ENCODE measurements around the gene TMEM171.

Gene TMEM171, protein sequence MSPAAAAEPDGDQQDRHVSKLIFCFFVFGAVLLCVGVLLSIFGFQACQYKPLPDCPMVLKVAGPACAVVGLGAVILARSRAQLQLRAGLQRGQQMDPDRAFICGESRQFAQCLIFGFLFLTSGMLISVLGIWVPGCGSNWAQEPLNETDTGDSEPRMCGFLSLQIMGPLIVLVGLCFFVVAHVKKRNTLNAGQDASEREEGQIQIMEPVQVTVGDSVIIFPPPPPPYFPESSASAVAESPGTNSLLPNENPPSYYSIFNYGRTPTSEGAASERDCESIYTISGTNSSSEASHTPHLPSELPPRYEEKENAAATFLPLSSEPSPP

DNA sequence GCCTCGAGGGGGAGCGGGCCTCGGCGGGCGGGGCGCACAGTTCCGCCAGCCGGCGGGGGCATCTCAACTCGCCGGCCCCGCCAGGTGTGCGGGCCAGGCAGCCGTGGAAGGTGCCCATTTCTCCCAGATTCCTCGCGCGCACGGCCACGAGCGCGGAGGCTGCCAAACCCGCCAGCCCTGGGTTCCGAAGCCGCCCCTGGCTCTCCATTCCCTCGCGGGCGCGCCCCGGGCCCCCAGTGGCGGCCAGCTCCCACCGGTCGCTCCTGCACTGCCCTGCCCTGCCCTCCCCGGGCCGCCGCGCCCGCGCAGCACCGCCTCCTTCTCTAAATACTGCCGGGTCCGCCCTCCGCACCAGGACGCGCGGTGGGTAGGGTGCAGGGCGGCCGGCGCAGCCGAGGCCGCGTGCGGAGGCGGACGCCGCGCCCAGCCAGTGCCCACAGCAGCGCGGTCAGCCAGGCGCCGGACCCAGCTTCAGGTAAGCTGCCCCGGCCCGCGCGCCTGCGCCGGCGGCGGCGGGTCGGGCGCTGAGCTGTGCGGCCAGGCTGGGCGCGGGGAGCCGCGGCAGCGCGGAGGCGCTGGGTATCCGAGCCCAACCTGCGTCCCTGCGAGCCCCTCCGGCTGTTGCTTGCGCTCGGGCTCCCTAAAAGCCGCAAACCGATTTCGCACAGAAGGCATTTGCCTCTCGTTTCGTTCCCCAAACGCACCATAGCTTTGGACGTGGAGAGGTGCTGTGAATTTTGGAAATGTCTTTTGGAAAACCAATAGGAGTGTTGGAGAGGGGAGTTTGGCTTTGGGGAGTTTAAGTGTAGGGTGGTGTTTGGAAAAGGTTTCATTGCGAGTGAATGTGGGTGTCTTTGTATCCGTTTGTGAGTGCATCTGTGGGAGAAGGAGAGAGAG lies at the start of gene TMEM171:
TMEM171 (plus strand) TSS at position 354 of the 897 bp plus-strand sequence. CDS start 2,799 bp downstream, outside the sequence.
- no peak for DNase-seq

DNA sequence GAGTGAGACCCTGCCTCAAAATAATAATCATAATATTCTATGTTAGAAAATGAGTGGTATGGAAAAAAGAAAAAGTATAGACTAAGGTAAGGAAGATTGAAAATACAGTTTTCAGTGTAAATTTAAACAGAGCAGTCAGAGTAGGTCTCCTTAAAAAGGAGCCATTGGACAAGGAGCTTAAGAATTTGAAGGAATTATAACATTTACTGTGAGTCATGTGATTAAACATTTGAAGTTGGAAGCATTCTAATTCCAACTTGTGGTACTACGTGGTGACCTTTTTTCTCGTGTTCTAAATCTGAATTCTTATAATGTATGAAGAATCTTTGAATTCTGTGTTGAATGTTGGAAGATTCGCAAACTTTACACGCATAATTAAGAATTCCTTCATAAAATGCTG lies 39.3 kb upstream of the TMEM171 start:
- no peak for DNase-seq

DNA sequence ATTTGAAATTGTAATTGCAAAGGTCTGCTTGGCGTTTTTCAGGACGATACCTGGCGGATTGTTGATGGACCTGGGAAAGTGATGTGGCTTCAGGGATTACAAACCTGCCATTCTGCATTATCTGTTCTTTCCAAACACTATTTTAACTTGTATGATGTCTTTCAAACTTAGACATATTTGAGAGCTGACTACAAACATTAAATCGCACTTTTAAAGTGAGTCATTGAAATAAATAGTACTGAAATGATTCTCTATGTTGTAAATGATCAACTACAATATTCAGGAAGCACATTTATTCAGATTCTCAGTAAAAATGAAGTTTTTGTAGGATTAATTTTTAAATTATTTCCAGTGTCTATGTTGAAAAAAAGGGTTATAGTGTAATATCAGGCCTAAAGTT lies 32.3 kb upstream of the TMEM171 start:
- no peak for DNase-seq

DNA sequence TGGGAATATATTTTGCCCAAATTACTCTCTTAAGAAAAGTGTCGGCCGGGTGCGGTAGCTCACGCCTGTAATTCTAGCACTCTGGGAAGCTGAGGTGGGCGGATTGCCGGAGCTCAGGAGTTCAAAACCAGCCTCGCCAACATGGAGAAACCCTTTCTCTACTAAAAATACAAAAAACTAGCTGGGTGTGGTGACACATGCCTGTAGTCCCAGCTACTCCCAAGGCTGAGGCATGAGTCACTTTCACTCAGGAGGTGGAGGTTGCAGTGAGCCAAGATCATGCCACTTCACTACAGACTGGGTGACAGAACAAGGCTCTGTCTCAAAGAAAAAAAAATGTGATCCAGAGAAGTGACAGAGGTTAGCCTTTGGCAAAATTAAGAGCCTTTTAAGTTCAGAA lies 26.4 kb upstream of the TMEM171 start:
- peak; percentile 31 for DNase-seq

DNA sequence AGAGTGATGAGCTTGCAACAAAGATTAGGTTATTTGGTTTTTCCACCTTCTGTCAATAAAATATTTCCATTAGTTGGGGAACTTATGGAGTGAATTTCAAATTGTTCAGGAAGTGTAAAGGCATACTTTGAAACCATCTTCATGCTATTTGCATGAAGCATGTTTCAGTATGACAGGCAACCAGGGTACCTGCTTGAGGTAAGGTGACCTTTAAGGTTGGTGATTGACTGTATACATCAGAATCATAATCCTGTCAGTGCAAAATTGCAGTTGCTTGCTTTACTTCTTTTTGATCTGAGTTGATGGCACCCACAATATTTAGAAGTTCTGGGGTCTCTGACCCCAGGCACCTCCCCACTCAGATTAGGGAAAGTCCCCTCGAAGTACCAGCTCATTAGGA lies 26.0 kb upstream of the TMEM171 start:
- DNase-seq = no peak

DNA sequence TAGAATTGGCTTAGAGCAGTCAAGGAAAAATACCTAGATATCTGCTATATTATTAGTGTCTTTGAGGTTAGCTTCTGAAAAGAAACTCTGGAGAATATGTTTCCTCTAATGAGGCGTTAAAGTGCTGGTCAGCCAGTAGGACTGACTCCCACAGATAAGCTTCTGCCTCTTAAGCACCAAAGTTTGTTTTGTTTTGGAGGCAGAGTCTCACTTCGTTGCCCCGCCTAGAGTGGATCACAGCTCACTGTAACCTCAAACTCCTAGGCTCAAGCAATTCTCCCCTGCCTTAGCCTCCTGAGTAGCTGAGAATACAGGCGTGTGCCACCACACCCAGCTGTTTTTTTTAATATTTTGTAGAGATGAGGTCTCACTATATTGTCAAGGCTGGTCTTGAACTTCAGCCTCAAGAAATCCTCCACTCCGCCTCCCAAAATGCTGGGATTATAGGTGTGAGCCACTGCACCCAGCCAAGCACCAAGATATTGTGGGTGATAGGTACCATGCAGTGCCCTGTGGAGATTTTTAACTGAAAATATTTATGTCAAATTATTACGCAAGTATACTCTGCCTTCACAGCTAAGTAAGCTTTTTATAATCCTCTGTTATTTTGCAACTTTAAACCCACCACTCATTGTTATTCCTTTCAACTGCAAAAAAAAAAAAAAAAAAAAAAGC lies 24.7 kb upstream of the TMEM171 start:
- DNase-seq = no peak

DNA sequence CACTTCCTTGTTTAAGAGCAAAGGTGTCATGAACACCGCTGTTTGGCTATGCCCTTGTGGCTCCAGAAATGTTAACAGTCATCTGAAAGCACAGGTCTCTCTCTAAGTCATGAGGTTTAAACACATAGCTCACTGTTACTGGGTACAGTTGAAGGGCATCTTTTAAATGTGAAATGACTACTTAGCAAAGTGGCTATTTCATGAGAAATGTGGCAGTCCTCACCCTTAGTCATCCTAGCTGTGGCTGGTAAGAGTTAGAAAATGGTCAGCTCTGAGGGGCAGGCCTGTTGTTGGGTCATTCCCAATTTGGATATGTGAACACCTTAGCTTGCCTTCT lies 24.2 kb upstream of the TMEM171 start:
- no peak for DNase-seq

DNA sequence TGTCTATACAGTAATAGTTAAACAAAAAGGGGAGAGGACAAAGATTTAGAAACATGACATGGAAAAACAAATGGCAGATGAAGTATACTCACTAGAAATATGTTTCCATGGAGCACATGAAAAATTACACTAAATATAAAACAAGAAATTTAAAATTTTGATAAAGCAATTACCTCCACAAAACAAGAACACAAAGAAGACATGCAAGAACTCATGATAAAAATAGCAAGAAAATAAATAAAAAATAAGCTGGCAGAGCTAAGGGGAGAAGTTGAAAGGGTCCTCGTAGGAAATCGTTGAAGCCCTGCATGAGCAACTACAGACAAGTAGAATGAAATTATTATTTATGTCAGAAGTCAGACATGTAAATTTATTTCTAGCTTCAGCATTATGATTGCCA lies 22.6 kb upstream of the TMEM171 start:
- no peak for DNase-seq

DNA sequence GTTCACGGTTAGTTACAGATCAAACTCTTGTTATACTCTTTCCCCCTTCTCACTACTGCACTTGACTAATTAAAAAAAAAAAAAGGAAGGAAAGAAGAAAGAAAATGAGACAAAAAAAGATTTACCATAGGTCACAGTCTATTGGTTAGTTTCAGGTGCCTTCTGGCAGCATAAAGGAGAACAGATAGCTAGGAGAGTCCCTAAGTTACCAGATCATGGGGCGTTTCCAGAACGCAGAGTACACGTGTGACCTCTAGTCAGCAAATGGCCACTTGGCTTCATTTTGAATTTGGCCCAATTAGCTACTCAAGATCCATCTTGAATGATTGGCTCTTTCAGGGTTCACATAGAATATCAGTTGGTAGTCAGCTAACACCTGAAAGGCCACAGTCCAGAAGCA lies 20.3 kb upstream of the TMEM171 start:
- DNase-seq = no peak

DNA sequence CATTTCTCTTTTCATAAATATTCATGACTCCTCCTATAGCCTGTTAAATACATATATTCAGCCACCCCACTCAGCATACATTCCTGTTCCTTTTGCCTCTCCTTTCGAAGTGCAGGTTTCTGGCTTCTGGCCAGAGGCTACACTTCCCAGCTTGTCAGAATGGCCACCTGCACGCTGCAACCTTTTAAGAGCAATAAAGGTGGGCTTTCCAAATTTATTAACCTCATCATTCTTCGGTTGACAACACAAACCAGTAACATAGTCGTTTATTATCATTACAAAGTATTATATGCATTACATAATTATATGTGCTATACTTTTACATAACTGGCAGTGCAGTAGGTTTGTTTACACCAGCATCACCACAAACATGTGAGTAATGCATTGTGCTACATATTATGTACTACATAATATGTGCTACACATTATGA lies 16.5 kb upstream of the TMEM171 start:
- DNase-seq = no peak

DNA sequence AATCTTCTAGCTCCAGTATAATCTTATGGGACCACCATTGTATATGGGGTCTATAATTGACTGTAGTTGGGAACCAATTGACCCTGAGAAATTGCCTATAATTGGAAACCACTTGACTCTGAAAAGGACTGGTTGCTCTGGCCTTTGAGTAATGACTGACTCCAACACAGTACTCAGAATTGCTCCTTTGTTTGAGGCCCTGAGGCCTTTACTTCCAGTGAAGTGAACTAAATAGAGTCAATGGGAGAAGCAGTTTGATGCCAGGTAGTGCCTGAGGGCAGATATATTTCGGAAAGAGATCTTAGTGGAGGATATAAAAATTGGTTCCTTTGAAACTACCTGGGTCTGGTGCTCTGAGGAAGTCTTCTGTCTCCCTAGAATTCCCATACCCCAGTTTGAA lies 16.0 kb upstream of the TMEM171 start:
- no peak for DNase-seq

DNA sequence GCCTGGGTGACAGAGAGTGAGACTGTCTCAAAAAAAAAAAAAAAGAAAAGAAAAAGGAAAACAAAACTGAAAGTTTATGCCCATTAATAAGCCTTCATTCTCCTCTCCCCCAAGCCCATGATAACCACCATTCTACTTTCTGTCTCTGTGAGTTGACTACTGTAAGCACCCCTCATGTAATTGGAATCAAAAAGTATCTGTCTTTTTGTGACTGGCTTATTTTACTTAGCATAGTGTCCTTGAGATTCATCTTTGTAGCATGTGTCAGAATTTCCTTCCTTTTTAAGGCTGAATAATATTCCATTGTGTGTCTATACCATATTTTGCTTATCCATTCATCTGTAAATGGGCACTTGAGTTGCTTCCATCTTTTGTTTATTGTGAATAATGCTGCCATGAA lies 14.0 kb upstream of the TMEM171 start:
- DNase-seq = no peak

DNA sequence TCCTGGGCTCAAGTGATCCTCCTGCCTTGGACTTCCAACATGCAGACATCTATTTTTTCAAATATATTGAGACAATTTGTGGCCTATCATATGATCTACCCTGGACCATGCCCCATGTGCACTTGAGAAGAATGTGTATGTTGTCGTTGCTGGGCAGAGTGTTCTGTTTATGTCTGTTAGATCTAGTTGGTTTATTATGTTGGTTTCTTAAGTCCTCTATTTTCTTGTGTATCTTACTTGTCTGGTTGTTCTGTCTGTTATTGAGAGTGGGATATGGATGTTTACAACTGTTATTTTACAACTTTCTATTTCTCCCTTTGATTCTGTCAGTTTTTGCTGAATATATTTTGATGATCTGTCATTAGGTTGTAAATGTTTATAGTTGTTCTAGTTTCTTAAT lies 10.2 kb upstream of the TMEM171 start:
- no peak for DNase-seq

DNA sequence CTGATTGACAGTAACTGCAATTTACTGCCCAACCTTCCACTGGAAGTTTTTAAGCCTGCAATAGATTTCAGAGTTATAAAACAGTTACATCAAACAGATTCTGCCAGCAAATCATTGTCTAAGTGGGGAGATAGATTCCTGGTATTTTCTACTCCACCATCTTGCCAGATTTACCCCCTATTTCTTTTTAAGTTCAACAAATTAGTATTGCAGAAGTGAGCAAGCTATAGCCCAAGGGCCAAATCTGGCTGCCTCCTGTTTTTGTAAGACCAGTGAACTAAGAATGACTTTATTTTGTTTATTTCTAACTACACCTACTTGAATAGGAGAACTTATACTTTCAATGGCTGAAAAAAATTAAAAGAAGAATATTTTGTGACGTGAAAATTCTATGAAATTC lies 8.8 kb upstream of the TMEM171 start:
- DNase-seq = no peak

DNA sequence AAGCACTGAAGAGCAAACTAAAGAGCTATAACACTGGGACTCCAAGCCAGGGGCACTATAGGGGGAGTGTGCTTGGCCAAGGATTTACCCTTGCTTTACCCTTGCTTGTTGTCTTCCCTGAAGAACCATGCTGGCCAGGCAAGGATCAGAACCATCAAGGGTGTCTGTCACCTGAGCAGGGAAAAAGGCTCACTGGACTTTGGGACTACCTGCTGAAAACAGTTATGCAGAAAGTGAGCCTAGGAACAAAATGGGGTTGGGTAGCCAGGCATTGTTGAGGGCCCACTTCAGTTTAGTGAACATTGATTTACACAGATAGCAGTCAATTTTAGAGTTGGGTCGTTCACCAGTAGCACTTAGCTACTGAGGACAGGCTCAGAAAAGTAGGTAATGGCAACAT lies 8.0 kb upstream of the TMEM171 start:
- no peak for DNase-seq

DNA sequence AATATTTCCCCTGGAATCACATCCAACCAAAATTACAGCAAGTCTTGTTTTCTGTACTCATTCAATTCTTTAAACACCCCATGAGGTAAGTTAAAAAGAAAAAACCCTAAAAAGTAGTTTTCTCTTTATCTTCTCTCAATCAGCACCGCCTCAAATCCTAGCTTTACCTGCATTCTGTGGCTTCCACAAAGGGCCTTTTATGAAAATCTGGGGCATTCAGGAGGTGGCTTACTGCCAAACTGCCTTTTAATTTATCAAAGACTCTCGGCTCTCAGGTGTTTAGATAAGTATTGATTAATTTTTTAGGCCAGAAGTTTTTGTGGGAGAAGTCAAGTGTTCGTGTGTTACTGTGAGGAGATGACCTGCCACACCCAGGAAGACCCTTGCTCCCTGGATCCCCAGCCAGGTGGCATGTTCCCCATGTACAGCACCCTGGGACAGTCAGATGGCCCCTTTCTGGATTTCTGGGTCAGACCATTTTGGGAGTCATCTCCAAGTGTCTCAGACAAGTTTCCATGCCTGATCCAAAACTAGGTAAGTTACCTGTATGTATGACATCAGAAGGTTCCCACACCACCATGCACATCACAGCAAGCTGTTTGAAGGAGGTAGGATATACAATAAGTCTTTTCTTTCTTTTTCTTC lies 6.2 kb upstream of the TMEM171 start:
- DNase-seq = no peak

DNA sequence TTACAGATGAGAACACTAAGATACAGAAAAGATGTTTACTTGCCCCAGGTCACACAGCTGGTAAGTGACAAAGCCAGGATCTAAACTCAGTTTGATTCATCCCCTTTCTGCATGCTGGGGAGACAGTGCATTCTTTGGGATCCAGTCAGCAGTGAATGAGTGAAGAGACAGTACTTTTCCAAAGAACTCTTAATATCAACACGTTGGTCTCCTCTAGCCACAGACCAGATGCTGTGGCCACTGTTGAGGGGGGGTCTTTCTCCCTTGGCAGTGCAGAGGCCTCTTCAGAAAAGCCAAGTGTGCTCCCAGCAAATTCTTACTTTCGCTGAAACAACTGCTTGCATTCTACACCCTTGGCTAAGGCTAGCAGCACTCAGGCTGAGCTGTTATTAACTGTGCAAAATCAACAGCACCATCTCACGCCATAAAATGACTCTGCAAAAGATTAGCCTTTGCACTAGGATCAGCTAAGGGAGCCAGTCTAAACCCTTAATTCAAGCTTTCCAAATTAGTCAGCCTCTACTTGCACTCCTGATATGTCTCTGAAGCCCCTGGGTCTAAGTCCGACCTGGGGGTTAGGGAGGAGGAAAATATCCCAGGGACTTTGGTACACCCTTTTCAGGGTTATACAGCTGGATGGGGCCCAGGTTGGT lies 4.8 kb upstream of the TMEM171 start:
- no peak for DNase-seq

DNA sequence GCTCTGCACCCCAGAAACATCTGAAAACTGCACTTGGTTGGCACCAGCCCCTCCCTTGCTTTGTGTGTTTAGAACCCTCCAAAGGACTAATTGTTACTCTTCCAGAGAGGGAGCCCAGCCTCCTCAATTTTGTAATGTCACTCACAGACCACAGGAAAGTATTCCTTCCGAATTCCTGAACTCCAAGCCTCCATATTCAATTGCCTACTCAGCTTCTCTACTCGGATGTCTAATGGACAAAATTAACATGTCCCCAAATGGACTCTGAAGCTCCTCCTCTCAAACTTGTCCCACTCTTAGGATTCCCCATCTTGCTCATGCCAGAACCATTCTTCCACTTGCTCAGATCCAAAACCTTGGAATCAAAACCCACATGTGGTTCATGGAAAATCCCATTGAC lies 3.9 kb upstream of the TMEM171 start:
- no peak for DNase-seq

DNA sequence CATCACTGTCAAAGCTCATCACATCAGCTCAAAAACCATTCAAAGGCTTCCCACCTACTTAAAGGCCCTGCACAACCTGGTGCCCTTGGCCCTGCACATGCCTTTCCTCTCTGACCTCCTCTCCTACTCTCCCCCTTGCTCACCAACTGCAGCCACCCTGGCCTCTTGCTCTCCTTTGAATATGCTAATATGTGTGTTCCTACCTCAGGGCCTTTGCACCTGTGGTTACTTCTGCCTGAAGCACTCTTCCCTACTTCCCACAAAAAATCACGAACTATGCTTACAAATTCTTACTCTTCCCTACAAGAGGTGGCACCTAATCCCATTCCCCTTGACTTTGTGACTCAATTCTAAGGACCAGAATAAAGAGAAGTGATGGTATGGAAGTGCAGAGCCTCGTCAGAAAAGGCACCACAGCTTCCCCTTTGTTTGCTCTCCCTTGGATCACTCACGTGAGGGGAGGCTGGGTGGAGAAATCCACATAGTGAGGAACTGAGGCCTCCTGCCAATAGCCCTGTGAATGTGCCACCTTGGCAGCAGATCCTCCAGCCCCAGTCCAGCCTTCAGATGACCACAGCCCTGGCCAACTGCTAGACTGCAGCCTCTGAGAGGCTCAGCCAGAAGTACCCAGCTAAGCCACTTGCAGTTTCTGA lies 3.2 kb upstream of the TMEM171 start:
- DNase-seq = no peak

DNA sequence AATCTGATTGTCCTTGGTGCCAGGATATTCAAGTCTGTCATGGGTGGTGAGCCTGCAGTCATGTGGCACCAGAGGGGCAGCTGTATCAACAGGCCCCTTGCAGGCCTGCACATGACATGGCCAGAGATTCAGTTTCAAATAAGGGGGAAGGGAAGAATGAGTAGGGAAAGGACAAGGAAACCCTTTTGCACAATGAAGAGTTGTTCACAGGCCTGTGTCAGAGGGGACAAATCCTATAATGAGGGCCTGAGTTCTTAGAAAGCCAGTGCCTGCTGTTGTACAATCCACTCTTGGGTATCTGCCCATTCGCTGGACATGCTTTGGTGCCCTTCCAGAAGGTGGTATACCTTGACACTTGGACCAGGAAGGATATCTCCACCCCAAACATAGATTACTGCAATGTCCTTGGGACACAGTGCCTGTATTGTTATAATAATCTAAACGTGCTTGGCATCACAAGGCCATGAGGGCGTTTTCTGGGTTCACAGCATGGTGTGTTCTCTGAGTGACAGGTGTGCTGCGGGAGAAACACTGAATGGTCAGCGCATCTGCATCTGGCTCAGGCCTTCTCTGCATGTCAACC lies 1.9 kb upstream of the TMEM171 start:
- no peak for DNase-seq

DNA sequence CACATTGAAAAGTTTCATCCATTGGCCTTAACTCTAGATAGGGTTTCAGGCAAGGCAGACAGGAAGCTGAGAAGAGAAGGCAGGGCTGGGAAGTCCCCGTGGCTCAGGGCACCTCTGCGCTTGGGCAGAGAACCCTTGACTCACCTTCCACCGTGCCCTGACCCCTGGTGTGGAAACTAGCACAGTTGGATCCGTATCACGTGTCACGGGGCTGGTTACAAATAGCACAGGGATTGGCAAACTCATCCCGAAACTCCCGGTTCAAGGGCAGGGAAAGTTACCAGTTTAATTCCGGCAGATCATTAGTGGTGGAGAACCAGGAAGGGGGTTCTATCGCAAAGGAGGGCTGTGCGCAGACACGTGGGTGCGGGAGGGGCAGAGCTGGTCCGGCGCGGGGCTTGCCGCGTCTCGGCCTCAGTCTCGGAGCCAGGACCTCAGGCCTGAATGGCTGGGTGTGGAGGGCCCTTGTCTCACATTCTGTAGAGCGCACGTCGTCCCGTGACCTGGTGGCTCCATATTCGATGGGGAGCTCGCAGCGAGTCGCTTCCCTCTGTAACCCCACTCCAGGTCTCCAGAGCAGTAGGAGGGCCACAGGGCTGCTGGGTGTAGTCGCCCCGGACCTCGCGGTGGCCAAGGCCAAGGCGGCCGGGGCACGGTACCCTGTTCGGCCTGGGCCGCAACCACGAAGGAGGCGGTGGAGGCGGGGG lies 771 bp upstream of the TMEM171 start:
- peak; percentile 18 for DNase-seq
